Karpas-422 (cell line): ENCODE measurements around the gene TAOK1. TPM values are rescaled to one million over a fixed set of nuclear protein-coding genes. Genes with fewer than 3 reads are reported as not detected.
"Not testable (repeated sequence)": the region's sequence is repeated elsewhere in the genome, so short reads cannot be mapped to it uniquely, and the experiment has no call there.

Experiments used
- DNase-seq: peaks from one replicate; pipeline ENCODE4 v3.0.0-alpha.2; 2015
- H2AFZ ChIP-seq: fragments of 200-600 bp; sonication (generic); 2 replicates; pipeline ENCODE4 v1.6.1; 2014; ENCODE audit warnings: antibody characterized with exemption, low read length, mixed read lengths
- H3K27ac ChIP-seq: fragments of 200-600 bp; sonication (generic); 2 replicates; pipeline ENCODE4 v1.5.1; 2014; ENCODE audit warnings: mild to moderate bottlenecking, low read length, moderate library complexity
- H3K27me3 ChIP-seq: fragments of 200-600 bp; sonication (generic); 2 replicates; pipeline ENCODE4 v1.6.1; 2014; ENCODE audit warnings: low read length, mixed read lengths
- H3K36me3 ChIP-seq: fragments of 200-600 bp; sonication (generic); 2 replicates; pipeline ENCODE4 v1.6.1; 2014; ENCODE audit warnings: low read length, mixed read lengths; ENCODE audit not compliant: insufficient read depth
- H3K4me1 ChIP-seq: fragments of 200-600 bp; sonication (generic); 2 replicates; pipeline ENCODE4 v1.6.1; 2014; ENCODE audit warnings: mild to moderate bottlenecking, low read length, mixed read lengths
- H3K4me2 ChIP-seq: fragments of 200-600 bp; sonication (generic); 2 replicates; pipeline ENCODE4 v1.6.1; 2014; ENCODE audit warnings: low read length, low read depth, mild to moderate bottlenecking; ENCODE audit not compliant: poor library complexity, severe bottlenecking
- H3K4me3 ChIP-seq: fragments of 200-600 bp; sonication (generic); 2 replicates; pipeline ENCODE4 v1.5.1; 2014; ENCODE audit warnings: mild to moderate bottlenecking, antibody characterized with exemption, low read length, mixed read lengths
- H3K79me2 ChIP-seq: fragments of 200-600 bp; sonication (generic); 2 replicates; pipeline ENCODE4 v1.6.1; 2014; ENCODE audit warnings: mild to moderate bottlenecking, low read length, mixed read lengths
- H3K9ac ChIP-seq: fragments of 200-600 bp; sonication (generic); 2 replicates; pipeline ENCODE4 v1.6.0; 2014; ENCODE audit warnings: low read length
- H3K9me2 ChIP-seq: fragments of 200-600 bp; sonication (generic), shearing (Covaris generic); replicated peaks from 2 replicates; pipeline ENCODE4 v1.6.0; 2014; ENCODE audit warnings: mild to moderate bottlenecking, low read length, moderate library complexity; ENCODE audit not compliant: insufficient read depth
- H3K9me3 ChIP-seq: fragments of 300-700, 200-600 bp; sonication (generic); 2 replicates; pipeline ENCODE4 v1.6.1; 2014; ENCODE audit warnings: low read length, mixed read lengths
- H4K20me1 ChIP-seq: fragments of 200-600 bp; sonication (generic); 2 replicates; pipeline ENCODE4 v1.6.1; 2014; ENCODE audit warnings: mild to moderate bottlenecking, antibody characterized with exemption, low read length, low read depth; ENCODE audit not compliant: insufficient read depth
- total RNA-seq: library from RNA; depleted of rRNA; stranded (reverse); fragments of >200 nt; shearing (Covaris generic); gene quantifications from 2 replicates; pipeline ENCODE4 v1.2.3, GENCODE V29; 2014; ENCODE audit warnings: low replicate concordance

Gene TAOK1
- total RNA-seq, 1 experiment from 2014 or later = 39.6 TPM

GRCh38 chr17:29544066-29544465 lies 153.9 kb downstream of the TAOK1 start:
- H3K27ac ChIP-seq = no peak overlapping the region
- no peak overlapping the region for H3K4me2 ChIP-seq
- no peaks in the 10 kb centered on the region for H3K4me1 ChIP-seq
- H3K9me2 ChIP-seq = no peaks in the 10 kb centered on the region
- peaks cover 38% of the 10 kb centered on the region; the same call in 1 of the 2 replicates for H3K36me3 ChIP-seq
- H3K9me3 ChIP-seq = no peaks in the 10 kb centered on the region
- no peak for DNase-seq
- H3K79me2 ChIP-seq = peaks cover 2% of the 10 kb centered on the region; the same call in 1 of the 2 replicates
- no peaks in the 10 kb centered on the region for H3K27me3 ChIP-seq
- no peak overlapping the region for H3K4me3 ChIP-seq
- H4K20me1 ChIP-seq = no peaks in the 10 kb centered on the region
- H3K9ac ChIP-seq = no peak overlapping the region
- no peak overlapping the region for H2AFZ ChIP-seq

DNA sequence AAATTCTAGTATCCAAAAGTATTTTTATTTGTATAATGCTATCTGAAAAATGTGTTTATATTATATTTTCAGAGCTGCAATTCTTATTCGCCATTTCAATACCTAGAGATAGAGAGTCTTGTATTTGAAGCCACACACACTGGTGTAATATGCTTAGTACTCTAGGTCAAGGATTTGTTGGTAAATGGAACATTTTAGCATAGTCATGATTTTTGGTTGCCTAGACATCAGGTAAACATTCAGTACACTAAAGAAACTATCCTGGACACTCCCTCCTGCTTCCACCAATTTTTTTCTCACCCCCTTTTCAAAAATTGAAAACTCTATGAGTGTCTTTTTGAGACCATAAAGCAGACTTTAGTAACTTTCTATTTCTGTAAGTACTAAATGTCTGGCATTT lies 155.9 kb downstream of the TAOK1 start:
- DNase-seq = no peak

DNA sequence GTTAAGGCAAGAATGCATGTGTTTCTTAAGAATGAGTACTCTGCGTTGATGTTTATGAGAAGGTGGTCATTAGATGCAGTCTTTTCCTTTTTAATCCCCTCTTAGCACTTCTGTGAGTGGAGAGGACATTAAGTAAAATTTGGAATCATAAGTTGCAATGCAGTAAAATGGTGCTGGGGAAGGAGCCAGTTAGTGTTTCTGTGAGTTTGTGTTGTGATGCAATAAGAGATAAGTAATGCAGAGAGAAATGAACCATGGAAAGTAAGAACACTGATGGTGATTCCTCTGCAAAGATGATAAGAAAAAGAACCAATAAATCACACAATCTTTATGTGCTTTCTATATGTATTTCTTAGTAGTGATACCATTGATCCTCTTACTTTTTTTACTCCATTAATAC lies 156.7 kb downstream of the TAOK1 start:
- Histone ChIP-seq H3K27ac (no peak overlapping the region), H3K79me2 (peaks cover 2% of the 10 kb centered on the region; the same call in 1 of the 2 replicates), H2AFZ (no peak overlapping the region), H3K4me3 (no peak overlapping the region), H3K36me3 (peaks cover 38% of the 10 kb centered on the region; the same call in 1 of the 2 replicates), H3K4me1 (no peaks in the 10 kb centered on the region), H3K9ac (no peak overlapping the region), H3K27me3 (no peaks in the 10 kb centered on the region), H3K4me2 (no peak overlapping the region), H4K20me1 (no peaks in the 10 kb centered on the region), H3K9me3 (no peaks in the 10 kb centered on the region), H3K9me2 (no peaks in the 10 kb centered on the region)
- DNase-seq = no peak

More for the DNA sequence above, 155.9 kb downstream of the TAOK1 start:
- Histone ChIP-seq H4K20me1 (no peaks in the 10 kb centered on the region), H2AFZ (no peak overlapping the region), H3K27me3 (no peaks in the 10 kb centered on the region), H3K9me2 (no peaks in the 10 kb centered on the region), H3K27ac (no peak overlapping the region), H3K4me3 (no peak overlapping the region), H3K9me3 (no peaks in the 10 kb centered on the region), H3K79me2 (peaks cover 2% of the 10 kb centered on the region; the same call in 1 of the 2 replicates), H3K4me2 (no peak overlapping the region), H3K4me1 (no peaks in the 10 kb centered on the region), H3K36me3 (peaks cover 38% of the 10 kb centered on the region; the same call in 1 of the 2 replicates), H3K9ac (no peak overlapping the region)

- H3K9me2 ChIP-seq = no peaks in the 10 kb centered on the region
- no peaks in the 10 kb centered on the region for H3K4me1 ChIP-seq
- H3K27me3 ChIP-seq = no peaks in the 10 kb centered on the region
- no peak overlapping the region for H2AFZ ChIP-seq
- no peaks in the 10 kb centered on the region for H4K20me1 ChIP-seq
- H3K9me3 ChIP-seq = no peaks in the 10 kb centered on the region
- H3K4me3 ChIP-seq = no peak overlapping the region
- H3K36me3 ChIP-seq = peaks cover 18% of the 10 kb centered on the region; the same call in 1 of the 2 replicates
- no peak overlapping the region for H3K9ac ChIP-seq
- no peak overlapping the region for H3K4me2 ChIP-seq
- DNase-seq = no peak
- H3K27ac ChIP-seq = no peak overlapping the region
- peaks cover 2% of the 10 kb centered on the region; the same call in 1 of the 2 replicates for H3K79me2 ChIP-seq
These were observed 159.2 kb downstream of the TAOK1 start for GRCh38 chr17:29549177-29549923.

- no peaks in the 10 kb centered on the region for H3K79me2 ChIP-seq
- H3K9me3 ChIP-seq = no peaks in the 10 kb centered on the region
- no peaks in the 10 kb centered on the region for H3K27me3 ChIP-seq
- no peak overlapping the region for H3K27ac ChIP-seq
- H2AFZ ChIP-seq = no peak overlapping the region
- no peak for DNase-seq
- H3K4me1 ChIP-seq = peaks cover 9% of the 10 kb centered on the region
- H3K36me3 ChIP-seq = peaks cover under 1% of the 10 kb centered on the region; the same call in 1 of the 2 replicates
- no peak overlapping the region for H3K4me2 ChIP-seq
- H4K20me1 ChIP-seq = no peaks in the 10 kb centered on the region
- no peak overlapping the region for H3K9ac ChIP-seq
- H3K9me2 ChIP-seq = no peaks in the 10 kb centered on the region
- no peak overlapping the region for H3K4me3 ChIP-seq
These were observed 165.7 kb downstream of the TAOK1 start for GRCh38 chr17:29555840-29556239.

GRCh38 chr17:29557085-29557738 lies 167.0 kb downstream of the TAOK1 start:
- no peak overlapping the region for H3K9ac ChIP-seq
- H3K27me3 ChIP-seq = no peaks in the 10 kb centered on the region
- H3K4me3 ChIP-seq = no peak overlapping the region
- no peaks in the 10 kb centered on the region for H3K9me2 ChIP-seq
- H3K79me2 ChIP-seq = peaks cover 5% of the 10 kb centered on the region; the same call in 1 of the 2 replicates
- peaks cover 12% of the 10 kb centered on the region; the same call in 1 of the 2 replicates for H3K36me3 ChIP-seq
- H3K4me1 ChIP-seq = peaks cover 16% of the 10 kb centered on the region
- H3K27ac ChIP-seq = no peak overlapping the region; the same call in 1 of the 2 replicates
- no peaks in the 10 kb centered on the region for H4K20me1 ChIP-seq
- no peaks in the 10 kb centered on the region for H3K9me3 ChIP-seq
- H2AFZ ChIP-seq = no peak overlapping the region
- no peak for DNase-seq
- H3K4me2 ChIP-seq = no peak overlapping the region

GRCh38 chr17:29557739-29558116 lies 167.6 kb downstream of the TAOK1 start:
- no peak for DNase-seq
- peaks cover 16% of the 10 kb centered on the region for H3K4me1 ChIP-seq

GRCh38 chr17:29558139-29558538 lies 168.0 kb downstream of the TAOK1 start:
- not testable (repeated sequence) for H2AFZ ChIP-seq, H3K79me2 ChIP-seq, H3K27ac ChIP-seq, H4K20me1 ChIP-seq, H3K4me2 ChIP-seq, H3K9me2 ChIP-seq, H3K9ac ChIP-seq, H3K9me3 ChIP-seq, H3K27me3 ChIP-seq, DNase-seq, H3K4me3 ChIP-seq
- H3K4me1 ChIP-seq = peaks cover 16% of the 10 kb centered on the region
- H3K36me3 ChIP-seq = peaks cover 12% of the 10 kb centered on the region; the same call in 1 of the 2 replicates

More at GRCh38 chr17:29557739-29558116, 167.6 kb downstream of the TAOK1 start:
- Histone ChIP-seq H3K4me2 (no peak overlapping the region), H3K79me2 (peaks cover 7% of the 10 kb centered on the region; the same call in 1 of the 2 replicates), H3K9ac (no peak overlapping the region), H3K27ac (no peak overlapping the region; the same call in 1 of the 2 replicates), H2AFZ (no peak overlapping the region), H3K27me3 (no peaks in the 10 kb centered on the region), H3K36me3 (peaks cover 12% of the 10 kb centered on the region; the same call in 1 of the 2 replicates), H3K4me3 (no peak overlapping the region), H4K20me1 (no peaks in the 10 kb centered on the region), H3K9me3 (no peaks in the 10 kb centered on the region), H3K9me2 (no peaks in the 10 kb centered on the region)
